HG02840 (cell line): Measurements from ENCODE around the gene TFAP2E.
"Not testable (repeated sequence)": the region's sequence is repeated elsewhere in the genome, so short reads cannot be mapped to it uniquely, and the experiment has no call there.

Experiments
- ATAC-seq: cut with Tn5 transposase; IDR thresholded peaks from one replicate; pipeline ENCODE4 v1.9.1; 2021; ENCODE audit warnings: mild to moderate bottlenecking, moderate library complexity, moderate number of reproducible peaks; ENCODE audit not compliant: unreplicated experiment, low FRiP score

Gene TFAP2E

GRCh38 chr1:35570589-35571137 lies 2.5 kb upstream of the TFAP2E start:
- ATAC-seq: no peak

- no peak for ATAC-seq
Measured at GRCh38 chr1:35571263-35571662, 1.9 kb upstream of the TFAP2E start.

- no peak for ATAC-seq
Measured at GRCh38 chr1:35572296-35572695, 818 bp upstream of the TFAP2E start.

- ATAC-seq: no peak
Measured at GRCh38 chr1:35574125-35574654, 1.1 kb downstream of the TFAP2E start.

DNA sequence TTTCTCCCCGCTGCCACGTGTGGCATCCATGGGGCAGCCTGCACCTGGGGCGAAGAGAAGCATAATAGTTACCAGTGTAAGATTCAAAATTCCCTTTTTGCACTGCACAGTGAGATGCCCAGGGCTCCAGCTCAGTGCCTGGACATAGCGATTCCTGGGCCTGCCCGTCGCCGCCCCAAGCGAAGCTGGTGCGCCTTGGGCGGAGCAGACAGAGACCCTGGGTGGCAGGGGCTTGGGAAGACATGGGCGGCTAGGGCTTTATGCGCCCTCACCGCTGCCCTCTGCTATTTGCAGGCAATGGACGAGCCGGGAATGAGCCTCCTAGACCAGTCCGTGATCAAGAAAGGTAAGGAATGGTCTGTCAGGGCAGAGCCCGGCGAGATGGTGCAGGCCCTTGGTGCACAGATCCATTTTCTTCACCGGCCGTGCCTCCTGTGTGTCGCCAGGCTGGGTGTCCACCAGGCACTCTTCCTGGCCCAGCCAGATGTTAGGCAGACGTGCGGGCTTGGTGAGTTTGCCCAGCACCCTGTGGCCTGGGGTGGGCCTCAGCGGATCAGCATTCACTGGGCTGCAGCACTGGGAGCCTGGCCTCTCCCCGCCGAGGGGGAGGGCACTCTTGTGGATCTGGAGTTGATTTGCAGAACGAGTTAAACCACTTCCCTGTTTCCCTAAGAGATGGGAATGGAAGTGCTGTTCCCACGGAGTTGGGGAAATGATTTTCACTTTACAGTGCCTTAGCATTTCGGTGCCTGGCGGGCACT lies 1.7 kb downstream of the TFAP2E start:
- no peak for ATAC-seq

DNA sequence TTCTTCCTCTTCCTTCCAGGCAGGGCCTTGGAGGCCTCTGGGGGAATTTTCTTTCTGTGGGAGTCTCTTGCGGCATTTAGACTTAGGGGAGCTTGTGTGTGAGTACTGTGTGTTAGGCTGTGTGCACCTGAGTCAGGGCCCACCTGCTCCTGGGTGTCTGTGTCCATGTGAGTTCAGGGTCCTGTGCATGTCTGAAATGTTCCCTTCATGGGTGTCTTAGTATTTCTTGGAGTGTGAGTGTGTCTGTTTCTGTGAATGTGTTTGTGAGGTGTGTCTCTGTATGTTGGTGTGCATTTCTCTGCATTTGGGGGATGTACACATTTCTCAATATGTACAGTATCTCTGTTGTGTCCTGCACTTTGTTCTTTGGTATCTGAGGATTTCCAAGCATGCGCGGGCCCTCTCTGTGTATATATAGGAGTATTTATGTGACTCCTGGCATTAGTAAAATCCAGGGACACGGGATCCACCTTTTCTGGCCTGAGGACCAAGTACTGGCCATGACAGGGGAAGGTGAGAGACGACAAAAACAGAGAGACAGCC lies 2.4 kb downstream of the TFAP2E start:
- no peak for ATAC-seq

DNA sequence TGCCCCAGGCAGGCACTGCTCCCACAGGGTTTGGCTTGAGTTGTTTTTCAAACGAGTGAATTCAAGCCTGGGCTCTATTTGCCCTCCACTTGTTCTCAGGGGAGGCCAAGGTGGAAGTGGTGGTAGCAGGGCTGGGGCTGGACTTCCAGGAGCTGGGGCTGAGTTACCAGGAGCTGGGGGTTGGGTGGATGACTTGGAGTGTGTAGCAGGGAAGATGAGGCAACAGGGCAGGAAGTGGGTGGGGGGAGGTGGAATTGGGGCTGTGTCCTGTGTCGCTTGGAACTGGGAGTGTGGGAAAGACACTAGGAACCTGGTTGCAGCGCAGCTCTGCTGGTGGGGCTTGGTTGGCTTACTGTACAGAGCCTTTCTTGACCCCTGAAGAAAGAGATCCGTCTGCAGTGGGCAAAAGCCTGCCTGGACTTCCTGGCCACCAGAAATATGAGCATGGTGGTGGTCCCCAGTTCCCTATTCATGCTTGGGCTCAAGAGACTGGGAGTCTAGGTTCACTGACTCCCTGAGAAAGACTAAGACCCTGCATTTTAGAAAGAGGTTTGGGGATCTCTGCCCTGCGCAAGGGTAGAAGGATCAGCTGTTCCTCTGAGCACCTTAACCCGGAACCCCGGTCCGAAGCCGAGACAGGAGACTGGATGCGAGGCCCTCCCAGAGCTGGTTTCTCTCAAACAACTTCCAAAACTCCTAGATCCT lies 3.1 kb downstream of the TFAP2E start:
- ATAC-seq: no peak

- ATAC-seq: not testable (repeated sequence)
Measured at GRCh38 chr1:35576766-35577070, 3.6 kb downstream of the TFAP2E start.

DNA sequence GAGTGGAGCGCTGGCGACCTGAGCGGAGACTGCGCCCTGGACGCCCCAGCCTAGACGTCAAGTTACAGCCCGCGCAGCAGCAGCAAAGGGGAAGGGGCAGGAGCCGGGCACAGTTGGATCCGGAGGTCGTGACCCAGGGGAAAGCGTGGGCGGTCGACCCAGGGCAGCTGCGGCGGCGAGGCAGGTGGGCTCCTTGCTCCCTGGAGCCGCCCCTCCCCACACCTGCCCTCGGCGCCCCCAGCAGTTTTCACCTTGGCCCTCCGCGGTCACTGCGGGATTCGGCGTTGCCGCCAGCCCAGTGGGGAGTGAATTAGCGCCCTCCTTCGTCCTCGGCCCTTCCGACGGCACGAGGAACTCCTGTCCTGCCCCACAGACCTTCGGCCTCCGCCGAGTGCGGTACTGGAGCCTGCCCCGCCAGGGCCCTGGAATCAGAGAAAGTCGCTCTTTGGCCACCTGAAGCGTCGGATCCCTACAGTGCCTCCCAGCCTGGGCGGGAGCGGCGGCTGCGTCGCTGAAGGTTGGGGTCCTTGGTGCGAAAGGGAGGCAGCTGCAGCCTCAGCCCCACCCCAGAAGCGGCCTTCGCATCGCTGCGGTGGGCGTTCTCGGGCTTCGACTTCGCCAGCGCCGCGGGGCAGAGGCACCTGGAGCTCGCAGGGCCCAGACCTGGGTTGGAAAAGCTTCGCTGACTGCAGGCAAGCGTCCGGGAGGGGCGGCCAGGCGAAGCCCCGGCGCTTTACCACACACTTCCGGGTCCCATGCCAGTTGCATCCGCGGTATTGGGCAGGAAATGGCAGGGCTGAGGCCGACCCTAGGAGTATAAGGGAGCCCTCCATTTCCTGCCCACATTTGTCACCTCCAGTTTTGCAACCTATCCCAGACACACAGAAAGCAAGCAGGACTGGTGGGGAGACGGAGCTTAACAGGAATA lies 4.2 kb downstream of the TFAP2E start:
- ATAC-seq: no peak

- no peak for ATAC-seq
Measured at GRCh38 chr1:35580949-35581388, 7.9 kb downstream of the TFAP2E start.

GRCh38 chr1:35581621-35582020 lies 8.5 kb downstream of the TFAP2E start:
- not testable (repeated sequence) for ATAC-seq

GRCh38 chr1:35585281-35585680 lies 12.2 kb downstream of the TFAP2E start:
- ATAC-seq: no peak

GRCh38 chr1:35585805-35586204 lies 12.7 kb downstream of the TFAP2E start:
- ATAC-seq: not testable (repeated sequence)

GRCh38 chr1:35586808-35587207 lies 13.7 kb downstream of the TFAP2E start:
- no peak for ATAC-seq

DNA sequence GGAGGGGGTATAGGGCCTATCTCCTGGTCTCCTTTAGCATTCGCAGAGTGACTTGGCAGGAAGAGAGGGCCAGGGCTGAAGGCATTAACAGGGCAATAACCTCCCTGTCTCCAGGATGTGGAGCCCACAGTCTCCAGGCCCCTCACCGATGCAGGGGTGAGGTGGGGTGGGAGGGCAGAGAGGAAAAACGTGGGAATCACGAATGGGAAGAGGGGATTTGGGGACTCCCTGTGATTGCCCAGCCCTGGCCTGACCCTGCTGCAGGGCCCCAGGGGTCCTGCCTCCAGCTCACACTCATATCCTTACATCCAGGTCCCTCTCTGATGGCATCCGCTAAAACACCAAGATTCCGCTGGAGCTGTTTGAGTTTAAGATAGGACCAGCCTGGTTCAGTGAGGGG lies 14.6 kb downstream of the TFAP2E start:
- no peak for ATAC-seq

DNA sequence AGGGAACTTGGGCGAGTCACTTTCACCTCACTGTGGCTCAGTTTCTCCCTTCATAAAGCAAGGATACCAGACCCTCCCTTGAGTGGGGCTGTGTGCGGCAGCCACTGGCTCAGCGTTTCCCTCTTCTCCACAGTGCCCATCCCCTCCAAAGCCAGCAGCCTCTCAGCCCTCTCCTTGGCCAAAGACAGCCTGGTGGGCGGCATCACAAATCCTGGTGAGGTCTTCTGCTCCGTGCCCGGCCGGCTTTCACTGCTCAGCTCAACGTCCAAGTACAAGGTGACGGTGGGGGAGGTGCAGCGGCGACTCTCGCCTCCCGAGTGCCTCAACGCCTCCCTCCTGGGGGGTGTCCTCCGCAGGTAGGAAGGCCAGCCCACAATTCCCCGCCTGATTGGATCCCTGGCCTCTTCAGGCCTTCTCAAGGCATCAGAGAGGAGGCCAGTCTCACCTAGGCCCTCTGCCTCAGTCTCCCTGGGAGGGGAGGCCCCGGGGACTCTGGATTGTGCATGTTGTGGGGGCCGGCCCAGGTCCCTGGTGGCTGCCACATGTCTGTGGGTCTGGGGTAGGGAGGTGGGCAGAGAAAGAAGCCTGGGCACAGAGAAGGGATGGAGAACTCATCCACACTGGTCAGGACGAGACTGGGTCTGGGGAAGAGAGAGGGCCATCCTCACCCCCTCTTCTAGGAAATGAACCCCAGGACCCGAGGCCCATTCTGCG lies 15.2 kb downstream of the TFAP2E start:
- no peak for ATAC-seq

DNA sequence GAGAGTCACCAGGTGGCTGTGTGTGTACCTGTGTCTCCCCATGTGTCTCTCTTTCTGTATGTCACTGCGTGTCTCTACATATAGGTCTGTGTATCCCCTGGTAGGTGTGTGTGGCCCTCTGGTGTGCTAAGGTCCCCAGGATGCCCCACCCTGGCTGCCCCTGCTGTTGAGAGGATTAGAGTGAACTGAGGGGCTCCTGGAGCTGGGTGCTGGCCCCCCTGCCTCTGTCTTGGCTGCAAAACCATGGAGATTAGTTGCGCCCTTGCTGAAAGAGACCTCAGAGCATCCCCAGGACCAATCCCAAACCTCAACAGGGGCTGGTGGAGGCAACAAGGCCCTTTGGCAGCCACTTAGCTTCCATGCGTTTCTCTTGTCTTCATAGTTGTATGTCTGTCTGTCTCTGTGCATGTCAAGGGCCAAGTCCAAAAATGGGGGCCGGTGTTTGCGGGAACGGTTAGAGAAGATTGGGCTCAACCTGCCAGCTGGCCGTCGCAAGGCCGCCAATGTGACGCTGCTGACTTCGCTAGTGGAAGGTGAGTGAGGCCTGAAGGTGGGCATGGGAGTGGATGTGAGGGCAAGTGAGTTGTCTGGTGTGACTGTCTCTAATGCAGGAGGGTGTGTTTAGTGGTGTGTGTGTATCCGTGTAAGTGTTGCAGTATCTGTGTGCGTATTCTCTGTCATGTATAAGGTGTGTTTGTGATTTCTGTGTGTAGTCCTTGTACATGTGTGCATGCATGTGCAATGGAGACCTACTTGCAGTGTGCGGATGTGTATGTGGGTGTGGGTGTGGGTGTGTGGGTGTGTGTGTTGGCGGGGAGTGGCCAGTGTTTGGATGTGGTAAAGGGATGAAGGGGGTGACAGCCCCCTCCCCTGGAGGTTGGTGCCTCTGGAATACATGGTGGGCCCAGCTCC lies 16.7 kb downstream of the TFAP2E start:
- ATAC-seq: no peak

GRCh38 chr1:35590476-35591040 lies 17.4 kb downstream of the TFAP2E start:
- no peak for ATAC-seq
